DOHH2 (cell line): ENCODE measurements around the gene CASKIN1.

ENCODE experiments used
- CTCF ChIP-seq: fragments of 200-600 bp; sonication (generic); IDR thresholded peaks from one replicate; pipeline ENCODE4 v1.5.1; 2014; ENCODE audit warnings: antibody characterized with exemption, mild to moderate bottlenecking, low read depth, low read length; ENCODE audit not compliant: poor library complexity, severe bottlenecking
- EZH2phosphoT487 ChIP-seq: fragments of 200-600 bp; sonication (generic); IDR thresholded peaks from 2 replicates; pipeline ENCODE4 v1.6.1; 2017; ENCODE audit warnings: borderline replicate concordance, mild to moderate bottlenecking, antibody characterized with exemption, low read length, moderate library complexity, mixed read lengths

- TF ChIP-seq CTCF (no peak), EZH2phosphoT487 (no peak)
These were observed 33.3 kb upstream of the CASKIN1 start for GRCh38 chr16:2229632-2230250.
